GM21423 (cell line): ENCODE data around the gene CDK14.

Experiments used
- ATAC-seq: cut with Tn5 transposase; IDR thresholded peaks from one replicate; pipeline ENCODE4 v1.9.1; 2021; ENCODE audit warnings: mild to moderate bottlenecking, moderate library complexity; ENCODE audit not compliant: unreplicated experiment

Gene CDK14

DNA sequence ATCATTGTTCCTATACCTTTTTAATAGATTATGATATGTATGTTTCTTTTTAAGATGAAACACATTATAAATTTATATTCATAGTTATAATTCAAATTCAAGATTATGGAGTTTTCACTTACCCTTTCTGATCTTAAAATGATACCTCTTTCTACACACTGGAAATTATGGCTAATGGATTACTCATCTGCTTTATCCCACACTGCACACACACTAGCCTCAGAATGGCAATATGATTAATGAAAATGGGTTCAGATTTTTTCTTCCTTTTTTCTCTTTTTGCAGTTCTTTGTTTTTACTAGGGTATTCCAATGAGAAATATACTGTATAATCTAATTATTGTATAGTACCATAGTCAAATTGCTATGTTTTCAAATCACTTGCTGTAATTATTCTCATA, 585.8 kb downstream of the CDK14 start:
- ATAC-seq = no peak

DNA sequence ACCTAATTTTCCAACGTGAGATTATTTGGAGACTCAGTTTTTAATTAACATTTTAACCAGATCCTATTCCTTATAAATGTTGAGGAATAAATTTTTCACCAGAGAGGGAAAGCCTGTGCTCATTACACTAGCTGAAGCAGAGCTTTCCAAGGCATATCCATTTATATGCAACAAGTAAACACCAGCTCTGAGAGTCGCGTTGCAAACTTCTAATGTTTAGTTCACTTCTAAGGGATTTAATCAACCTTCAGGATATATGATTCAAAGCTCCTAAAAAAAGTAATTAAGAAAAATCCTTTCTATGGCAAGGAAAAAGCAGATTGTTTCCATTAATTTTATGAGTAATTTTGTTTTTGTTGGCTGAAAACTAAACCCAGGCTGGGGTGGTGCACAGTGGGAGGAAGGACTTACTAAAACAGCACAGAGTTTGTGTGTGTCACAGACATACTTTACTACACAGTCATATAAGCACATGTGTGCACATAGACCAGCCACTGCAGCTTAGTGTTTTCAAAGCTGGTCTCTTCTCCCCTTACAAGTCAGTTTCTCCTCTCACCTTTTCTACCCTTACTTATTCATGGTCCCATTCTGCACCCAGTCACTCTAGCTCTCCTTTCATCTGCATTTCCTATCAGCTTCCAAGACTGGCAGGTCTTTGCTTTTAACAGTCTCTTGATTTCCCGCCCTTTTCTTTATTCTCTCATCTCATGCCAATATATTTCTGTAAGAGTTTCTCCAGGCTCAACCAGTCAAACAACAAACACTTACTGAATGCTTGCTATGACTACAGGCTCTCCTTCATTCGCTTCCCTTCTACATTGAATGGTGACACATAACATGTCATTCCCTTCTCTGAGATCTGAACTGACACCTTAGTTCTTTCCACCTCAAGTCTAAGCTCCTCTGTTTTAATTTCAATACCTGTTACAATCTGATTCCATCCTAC, 587.0 kb downstream of the CDK14 start:
- no peak for ATAC-seq

DNA sequence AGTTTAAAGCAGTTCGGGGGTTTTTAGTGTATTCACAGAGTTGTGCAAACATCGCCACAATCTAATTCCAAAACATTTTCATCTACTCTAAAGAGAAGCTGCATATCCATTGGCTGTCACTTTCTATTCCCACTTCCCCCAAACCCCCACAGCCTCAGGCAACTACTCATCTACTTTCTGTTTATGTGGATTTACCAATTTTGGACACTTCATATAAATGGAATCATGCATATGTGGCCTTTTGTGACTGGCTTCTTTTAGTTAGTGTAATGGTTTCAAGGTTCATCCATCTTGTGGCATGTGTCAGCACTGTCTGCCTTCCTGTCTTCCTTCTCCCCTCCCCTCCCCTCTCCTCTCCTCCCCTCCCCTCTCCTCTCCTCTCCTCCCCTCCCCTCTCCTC, 589.6 kb downstream of the CDK14 start:
- ATAC-seq = no peak

DNA sequence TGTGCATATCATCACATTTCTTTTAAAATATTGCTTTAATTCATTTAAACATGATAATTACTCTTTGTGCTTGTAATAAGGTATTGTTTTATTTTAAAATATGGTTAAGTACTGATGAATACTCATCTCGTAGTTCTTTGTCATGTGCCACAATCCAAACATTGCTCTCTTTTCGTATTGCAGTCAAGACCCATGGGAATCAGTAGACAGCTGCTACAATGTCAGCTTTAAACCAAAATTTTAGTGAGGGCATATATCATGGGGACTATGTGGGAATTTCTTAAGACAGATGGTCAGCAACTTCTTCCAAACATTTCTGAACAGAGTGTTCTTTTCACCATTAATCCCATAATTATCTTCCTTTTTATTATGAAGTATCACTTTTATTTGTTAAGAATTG, 590.9 kb downstream of the CDK14 start:
- ATAC-seq = no peak

DNA sequence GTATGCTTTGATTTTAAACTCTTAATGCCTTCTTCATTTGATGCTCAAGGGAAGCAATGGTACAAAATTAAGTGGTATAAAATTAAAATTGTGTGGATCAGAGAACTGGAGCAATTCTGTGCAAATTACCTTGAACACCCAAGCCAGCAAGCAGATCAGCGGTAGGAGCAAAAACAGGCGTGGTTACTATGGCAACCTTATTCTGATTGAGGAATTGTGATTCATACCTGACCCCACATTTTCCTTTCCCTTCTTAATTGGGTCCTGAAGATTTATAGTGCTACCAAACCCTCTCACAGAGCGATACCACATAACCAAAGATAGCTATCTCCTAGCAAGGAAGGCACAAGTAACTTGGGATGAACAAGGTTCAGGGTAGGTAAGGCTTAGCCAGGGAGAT, 595.6 kb downstream of the CDK14 start:
- ATAC-seq = no peak

DNA sequence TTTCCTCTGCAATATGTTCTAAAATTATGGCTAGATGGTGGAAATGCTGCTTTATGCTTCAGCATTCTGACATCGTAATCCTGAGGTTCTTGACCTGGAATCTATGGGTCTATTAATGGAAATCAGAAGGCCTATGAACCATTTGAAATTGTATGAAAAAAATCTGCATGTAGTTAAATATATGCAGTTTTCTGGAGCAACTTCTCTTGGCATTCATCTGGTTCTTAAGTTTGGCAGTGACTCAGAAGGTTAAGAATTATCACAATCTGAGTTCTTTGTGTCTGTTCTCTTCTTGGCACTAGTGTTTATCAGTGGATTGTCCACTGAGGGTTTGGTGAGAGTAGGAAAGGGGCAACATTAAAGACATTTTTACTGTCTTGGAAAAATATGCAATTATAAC, 597.0 kb downstream of the CDK14 start:
- ATAC-seq = no peak

DNA sequence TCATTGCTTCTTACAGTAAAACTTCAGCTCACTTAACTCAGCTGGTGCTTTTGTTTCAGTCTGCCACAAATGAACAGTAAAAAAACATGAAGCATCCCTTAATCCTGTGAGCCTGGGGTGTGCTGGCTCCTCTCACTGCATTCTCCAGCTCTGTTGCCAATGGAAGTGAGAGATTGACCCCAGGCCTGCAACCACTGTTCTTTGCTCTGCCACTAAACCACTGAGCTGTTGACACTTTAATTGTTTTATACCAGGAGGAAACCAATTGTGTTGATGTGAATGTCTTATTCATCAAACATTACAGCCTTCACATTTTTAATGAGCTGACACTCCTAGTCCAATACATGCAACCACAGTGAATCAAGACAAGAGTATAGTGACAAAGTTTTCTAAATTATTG, 598.7 kb downstream of the CDK14 start:
- no peak for ATAC-seq

DNA sequence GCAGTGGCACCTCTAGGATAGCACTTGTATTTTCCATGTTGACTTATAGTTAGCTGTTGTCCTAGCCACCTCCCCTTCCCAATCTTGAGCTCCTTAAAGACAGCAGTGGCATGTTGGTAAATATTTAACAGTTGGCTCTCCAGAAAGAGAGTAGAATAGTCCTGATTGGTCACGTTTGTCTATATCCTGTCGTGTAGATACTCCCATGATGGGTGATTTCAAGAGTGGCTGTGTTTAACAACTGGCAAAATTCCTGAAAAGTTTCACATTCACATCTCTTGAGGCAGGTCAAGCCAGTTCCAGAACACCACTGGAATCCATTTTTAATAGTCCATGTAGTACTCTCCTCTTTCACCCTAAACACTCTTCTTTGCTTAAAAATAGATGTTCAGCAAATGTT, 599.9 kb downstream of the CDK14 start:
- no peak for ATAC-seq

DNA sequence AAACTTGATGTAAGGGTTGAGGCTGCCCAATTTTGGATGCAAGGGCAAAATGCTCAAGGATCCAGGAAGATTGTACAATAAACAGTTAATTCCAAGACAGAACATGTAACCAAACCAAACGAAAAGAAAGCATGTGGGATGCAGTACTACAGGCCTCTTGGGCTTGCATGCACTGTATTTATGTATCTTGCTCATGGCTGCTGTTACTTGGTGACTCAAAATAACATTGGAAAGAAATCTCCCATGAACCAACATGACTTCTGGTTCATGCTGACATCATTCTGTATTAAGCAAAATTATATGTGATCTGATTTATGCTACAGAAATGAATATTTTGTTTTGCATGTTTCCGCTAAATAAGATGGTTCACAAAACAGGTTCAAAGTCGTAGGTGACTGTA, 602.2 kb downstream of the CDK14 start:
- no peak for ATAC-seq

DNA sequence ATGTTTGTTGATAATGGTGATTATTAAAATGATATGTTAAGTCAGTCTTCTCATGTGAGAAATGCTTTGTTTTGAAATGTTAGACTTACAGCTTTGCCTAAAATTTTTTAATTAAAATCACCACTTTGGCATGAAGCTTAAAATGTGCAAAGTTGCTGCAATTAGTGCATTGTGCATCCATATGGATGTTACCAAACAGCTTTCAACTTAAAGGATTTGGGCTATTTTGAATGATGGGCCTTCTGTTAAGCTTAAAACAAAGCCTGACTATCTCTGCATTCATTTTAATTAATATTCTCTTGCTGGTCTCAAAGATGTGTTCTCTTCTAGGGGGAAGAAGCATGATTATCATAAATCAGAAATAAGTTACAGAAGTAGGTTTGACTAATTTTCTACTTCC, 603.5 kb downstream of the CDK14 start:
- ATAC-seq = no peak

DNA sequence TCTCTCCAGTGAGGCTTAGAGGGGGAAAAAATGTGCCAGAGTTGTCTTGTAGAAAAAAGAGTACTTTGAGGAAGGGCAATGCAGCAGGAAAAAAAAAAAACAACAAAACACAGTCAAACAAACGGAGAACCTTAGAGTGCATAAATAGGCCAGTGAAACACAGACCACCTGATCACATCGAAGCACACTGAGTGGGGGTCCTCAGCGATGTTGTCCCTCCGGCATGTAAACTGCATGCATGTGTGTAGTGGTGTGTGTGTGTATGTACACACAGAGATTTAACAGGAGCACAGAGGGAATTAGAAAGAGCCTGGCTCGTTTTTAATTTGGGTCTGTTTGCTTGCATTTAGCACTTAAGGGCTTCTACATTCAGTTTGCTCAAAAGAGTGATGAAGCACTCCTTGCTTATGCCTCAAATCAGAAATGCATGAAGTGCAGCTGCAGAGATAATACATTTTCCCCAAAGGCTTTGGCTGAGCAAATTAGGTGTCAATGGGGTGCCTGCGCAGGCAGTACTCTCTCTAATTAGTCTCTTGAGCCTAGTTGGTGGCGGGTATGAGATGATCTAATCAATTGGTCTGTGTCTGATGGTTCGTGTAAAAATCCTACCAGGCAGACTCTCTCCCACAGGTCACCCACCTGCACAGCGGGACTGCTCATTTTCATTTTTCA, 605.5 kb downstream of the CDK14 start:
- ATAC-seq = no peak

DNA sequence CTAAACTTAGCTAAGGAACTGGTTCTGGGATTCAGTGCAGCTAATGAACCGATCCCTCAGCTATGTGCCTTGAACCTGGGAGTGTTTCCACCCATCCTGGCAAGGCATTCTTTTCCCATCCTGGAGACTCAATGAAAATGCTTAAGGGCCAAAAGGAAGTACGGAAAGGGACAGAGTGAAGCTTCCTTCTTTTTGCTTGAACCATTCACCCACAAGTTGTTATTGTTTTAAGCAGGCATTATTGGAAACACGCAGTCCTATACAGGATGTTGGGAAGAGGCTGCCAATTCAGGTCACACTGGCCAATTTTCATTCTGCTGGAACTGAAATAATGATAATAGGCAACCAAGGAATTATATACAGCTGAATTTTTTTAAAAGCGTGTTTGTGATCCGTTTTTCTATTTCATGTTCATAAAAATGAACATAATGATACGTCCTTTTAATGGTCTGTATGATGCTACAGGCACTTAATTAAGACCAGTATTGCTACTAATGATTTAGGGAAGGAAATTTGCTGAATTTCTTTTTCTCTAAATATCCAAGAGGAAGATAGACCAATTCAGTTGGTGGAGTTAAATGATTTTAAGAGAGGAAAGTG, 610.3 kb downstream of the CDK14 start:
- ATAC-seq = no peak

DNA sequence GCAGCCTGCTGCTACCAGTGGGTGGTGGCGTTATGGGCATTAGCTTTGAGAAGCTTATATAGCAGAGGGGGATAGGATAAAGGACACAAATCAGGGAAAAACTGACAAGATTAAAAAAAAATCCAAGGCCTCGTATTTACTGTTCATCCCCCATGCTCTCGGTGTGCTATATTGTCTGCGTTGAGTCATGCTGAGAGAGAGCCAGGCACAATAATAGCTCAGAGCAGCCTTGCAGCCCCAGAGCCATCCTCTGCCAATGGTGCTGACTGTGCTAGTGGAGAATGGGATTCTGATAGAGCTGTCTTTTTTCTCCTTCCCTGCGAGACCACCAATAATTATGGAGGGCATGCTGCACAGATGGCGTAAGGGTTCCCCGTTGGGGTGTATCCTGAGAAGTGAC, 616.5 kb downstream of the CDK14 start:
- ATAC-seq = no peak

DNA sequence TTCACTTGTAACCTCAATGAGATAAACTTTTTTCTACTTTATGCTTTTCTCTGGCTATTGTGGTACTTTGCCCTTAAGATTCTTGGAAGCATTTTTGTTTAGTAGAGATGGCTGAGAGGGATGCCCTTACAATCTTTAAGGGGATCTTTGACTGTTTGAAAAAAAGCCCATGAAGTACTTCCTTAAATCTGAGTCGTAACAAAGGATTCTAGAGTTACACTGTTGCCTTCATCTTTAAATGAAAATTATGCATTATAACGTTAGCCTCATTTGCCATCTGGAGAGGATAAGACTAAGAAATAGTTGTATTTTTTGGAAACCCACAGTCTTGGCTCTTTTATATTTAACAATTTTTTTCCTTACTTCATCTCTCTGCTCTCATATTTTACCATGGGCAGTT, 630.3 kb downstream of the CDK14 start:
- no peak for ATAC-seq

DNA sequence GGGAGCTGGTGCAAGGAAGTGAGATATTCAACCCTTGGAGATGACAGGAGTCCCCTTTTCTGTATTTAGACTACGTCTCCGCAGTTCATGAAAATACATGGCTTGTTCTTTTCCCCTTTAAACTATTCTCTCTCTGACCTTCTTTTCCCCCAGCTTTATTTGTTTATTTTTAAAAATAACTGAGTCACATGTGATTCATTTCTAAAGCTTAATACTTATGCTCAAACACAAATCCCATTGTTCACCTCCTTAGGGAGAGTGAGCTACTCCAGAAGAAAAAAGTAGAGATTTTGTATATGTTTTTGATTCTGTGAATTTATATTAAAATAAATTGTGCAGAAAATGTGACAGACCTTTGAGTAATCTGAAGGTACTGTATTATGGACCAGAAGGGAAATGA, 632.2 kb downstream of the CDK14 start:
- no peak for ATAC-seq

DNA sequence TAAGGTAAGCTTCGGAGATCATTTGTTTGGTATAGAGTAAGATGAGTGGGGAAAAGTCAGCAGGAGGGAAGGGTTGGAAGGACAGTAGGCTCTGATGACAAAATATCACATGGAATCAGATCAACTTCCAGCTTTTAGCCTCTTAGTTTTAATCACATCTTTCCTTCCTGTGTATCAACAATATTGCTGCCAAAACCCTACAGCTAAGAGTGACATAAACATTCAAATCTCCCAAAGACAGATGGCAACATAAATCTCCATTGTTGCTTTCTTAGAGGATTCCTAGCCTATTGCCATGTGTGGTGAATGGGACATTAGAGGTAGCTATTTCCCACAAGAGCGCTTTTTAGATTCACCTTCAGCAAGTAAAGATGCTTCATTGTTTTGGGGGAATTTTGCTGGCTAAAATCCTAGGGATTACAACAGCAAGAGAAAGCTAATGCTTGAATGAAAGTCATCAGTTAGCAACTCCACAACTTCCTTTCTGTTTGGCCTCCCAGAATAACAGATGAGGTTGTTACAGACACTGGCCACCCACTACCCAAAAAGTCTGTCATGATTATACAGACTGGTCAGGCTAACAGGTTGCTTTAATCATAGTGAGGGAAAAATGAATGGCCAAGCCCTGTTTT, 632.9 kb downstream of the CDK14 start:
- no peak for ATAC-seq

DNA sequence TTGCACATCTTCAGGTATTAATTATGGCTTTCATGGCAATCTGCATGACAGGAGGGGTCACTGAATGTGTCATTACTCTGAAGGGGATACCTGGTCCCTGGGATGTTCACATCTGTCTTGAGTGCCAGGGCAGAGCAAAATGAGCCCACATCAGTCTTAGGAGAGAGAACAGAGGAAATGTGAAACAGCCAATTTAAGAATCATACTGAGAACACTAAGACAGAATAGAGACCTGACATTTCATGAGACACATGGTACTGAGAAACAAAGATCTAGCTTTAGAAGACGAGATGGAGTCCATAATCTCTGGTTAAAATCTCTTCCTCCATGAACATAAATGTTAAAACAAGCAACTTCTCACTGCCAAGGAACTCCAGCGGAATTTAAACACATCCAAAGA, 634.0 kb downstream of the CDK14 start:
- no peak for ATAC-seq

DNA sequence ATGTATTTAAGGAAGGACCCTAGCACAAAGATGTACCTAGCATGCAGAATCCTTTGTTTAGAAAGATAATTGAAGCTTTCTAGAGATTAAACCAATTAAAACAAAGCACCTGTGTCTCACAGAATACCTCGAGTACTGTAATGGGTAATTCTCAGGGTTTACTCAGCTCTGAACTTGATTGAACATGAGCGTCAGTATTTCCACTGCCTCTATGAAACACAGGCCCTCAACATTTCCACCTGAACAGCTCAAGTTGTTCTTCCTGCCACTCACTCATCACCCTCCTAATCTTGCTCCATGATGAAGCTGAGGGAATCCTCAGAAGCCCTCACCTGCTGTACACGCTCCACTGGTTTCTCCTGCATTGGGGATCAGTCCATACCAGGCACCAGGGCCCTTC, 634.4 kb downstream of the CDK14 start:
- ATAC-seq = no peak

DNA sequence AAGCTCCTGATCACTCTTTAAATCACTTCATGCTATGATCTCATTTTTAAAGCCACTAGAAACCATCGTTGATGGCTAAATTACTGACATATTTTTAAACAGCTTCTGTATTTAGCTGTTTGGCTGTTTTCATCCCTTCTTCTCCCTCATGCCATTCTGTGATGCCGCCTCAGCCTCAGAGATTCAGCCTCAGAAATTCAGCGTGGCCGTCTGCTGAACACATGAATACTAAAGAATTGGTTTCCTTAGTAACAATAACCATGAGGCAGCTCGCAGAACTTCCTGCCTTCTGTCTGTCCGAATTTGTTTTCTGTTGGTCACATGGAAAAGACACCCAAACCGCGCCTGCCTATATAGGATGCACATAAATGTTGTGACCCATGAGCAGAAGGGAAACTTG, 637.1 kb downstream of the CDK14 start:
- no peak for ATAC-seq

DNA sequence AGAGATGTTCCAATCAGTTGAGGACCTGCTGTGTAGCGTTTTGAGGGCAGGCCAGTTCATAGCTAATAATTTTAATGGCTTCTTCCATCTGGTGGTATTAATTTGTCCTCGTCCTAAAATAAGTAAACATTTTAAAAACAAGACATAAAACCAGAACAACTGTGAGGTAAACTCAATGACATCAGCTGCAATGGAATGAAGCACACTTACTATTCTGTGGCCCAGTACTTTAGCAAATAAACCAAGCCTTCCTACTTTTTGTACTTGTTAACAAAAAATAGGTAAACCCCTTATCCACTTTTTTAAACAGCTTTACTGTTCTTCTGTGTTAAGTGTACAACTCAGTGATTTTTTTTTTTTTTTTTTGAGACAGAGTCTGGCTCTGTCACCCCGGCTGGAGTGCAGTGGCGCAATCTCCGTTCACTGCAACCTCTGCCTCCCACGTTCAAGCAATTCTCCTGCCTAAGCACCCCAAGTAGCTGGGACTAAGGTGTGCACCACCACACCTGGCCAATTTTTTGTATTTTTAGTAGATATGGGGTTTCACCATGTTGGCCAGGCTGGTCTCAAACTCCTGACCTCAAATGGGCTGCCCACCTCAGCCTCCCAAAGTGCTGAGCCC, 639.2 kb downstream of the CDK14 start:
- ATAC-seq = no peak

DNA sequence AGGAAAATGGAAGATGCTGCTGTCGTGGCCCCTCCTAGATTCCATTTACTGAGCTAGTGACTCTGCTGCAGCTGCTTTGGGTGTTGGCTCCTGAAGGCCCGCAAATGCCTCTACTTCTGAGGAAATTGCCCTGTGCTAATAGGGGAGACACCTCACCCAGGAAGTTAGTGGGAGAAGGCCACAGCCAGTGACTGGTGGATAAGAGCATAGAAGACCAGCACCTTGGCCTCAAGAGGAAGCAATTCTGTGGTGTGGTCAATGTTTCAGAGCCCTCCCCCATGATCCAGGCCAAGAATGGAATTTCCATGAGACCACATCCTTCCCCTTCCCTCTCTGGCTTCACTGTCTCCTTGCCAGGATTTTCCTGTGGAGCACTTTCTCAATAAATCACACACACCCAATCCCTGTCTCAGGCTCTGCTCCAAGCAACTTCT, 643.1 kb downstream of the CDK14 start:
- no peak for ATAC-seq
